DMS79 (cell line): ENCODE measurements around the gene SUCLG1.

Experiments
- DNase-seq: peaks from one replicate; lab custom pipeline; 2025; lab: John Stamatoyannopoulos, UW

Gene SUCLG1

GRCh38 chr2:84461310-84461709 is 2.2 kb upstream of the SUCLG1 start:
- DNase-seq = no peak

- DNase-seq = no peak
These were observed 1.6 kb upstream of the SUCLG1 start for GRCh38 chr2:84460670-84461069.

GRCh38 chr2:84459944-84460429 is 907 bp upstream of the SUCLG1 start:
- DNase-seq = no peak

GRCh38 chr2:84458551-84459017 is 496 bp downstream of the SUCLG1 start:
- DNase-seq = no peak

- DNase-seq = no peak
These were observed 1.4 kb downstream of the SUCLG1 start for GRCh38 chr2:84457686-84458085.

- no peak for DNase-seq
These were observed 2.9 kb downstream of the SUCLG1 start for GRCh38 chr2:84456156-84456555.

GRCh38 chr2:84454581-84454980 is 4.5 kb downstream of the SUCLG1 start:
- DNase-seq = no peak

GRCh38 chr2:84452624-84453023 is 6.5 kb downstream of the SUCLG1 start:
- DNase-seq = no peak

- no peak for DNase-seq
These were observed 7.5 kb downstream of the SUCLG1 start for GRCh38 chr2:84451579-84451978.

- no peak for DNase-seq
These were observed 8.5 kb downstream of the SUCLG1 start for GRCh38 chr2:84450288-84451227.

GRCh38 chr2:84449711-84450110 is 9.4 kb downstream of the SUCLG1 start:
- DNase-seq = no peak

GRCh38 chr2:84449055-84449454 is 10.0 kb downstream of the SUCLG1 start:
- no peak for DNase-seq

GRCh38 chr2:84443477-84443876 is 15.6 kb downstream of the SUCLG1 start:
- no peak for DNase-seq

GRCh38 chr2:84442888-84443287 is 16.2 kb downstream of the SUCLG1 start:
- DNase-seq = no peak

- no peak for DNase-seq
These were observed 17.6 kb downstream of the SUCLG1 start for GRCh38 chr2:84441505-84441904.

- DNase-seq = no peak
These were observed 18.0 kb downstream of the SUCLG1 start for GRCh38 chr2:84441036-84441435.

- no peak for DNase-seq
These were observed 23.6 kb downstream of the SUCLG1 start for GRCh38 chr2:84435345-84436025.

- no peak for DNase-seq
These were observed 29.8 kb downstream of the SUCLG1 start for GRCh38 chr2:84429328-84429727.

GRCh38 chr2:84427235-84428138 is 31.6 kb downstream of the SUCLG1 start:
- DNase-seq = no peak

- no peak for DNase-seq
These were observed 33.8 kb downstream of the SUCLG1 start for GRCh38 chr2:84425310-84425709.

GRCh38 chr2:84424152-84424551 is 34.9 kb downstream of the SUCLG1 start:
- DNase-seq = no peak

- no peak for DNase-seq
These were observed 37.3 kb downstream of the SUCLG1 start for GRCh38 chr2:84421791-84422190.
